AG08395 (cell line): ENCODE data around the gene SCART1.
"Not testable (repeated sequence)": the region's sequence is repeated elsewhere in the genome, so short reads cannot be mapped to it uniquely, and the experiment has no call there.

Source experiments
- DNase-seq: peaks from one replicate; pipeline ENCODE4 v3.0.0; 2012; ENCODE audit warnings: mixed read lengths, low spot score

The SCART1 gene

DNA sequence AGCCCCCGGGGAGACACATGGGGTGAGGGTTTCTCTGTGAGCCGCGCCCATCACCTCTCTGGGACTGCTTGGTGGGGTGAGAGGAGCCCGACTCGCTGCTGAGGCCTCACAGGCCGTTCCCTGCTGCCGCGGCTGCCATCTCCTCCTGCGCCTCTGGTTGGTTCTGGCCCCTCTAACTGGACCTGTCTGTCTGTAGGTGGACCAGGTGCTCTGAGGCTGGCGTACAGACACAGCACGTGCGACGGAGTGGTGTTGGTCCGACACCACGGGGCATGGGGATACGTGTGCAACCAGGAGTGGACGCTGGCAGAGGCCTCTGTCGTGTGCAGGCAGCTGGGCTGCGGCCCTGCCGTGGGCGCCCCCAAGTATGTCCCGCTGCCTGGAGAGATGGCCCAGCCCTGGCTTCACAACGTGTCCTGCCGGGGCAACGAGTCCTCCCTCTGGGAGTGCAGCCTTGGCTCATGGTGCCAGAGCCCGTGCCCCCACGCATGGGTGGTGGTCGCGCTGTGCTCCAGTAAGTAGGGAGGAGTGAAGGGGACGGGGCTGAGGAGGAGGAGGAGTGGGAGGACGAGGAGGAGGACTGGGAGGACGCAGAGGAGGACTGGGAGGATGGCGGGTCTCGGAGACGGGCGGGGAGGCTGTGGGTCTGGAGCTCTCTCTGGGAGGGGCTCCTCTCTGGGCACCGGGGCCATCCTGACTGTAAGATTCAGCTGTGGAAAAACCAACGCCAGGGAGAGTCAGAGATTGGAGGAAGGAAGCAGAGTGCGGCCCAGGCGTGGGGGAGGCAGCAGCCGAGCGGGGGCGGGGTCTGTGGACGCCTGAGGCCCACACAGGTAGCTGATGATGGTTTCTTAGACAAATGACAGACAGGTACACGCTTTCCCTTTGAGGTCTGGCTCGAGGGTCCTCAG is 2.6 kb downstream of the SCART1 start:
- DNase-seq = no peak

DNA sequence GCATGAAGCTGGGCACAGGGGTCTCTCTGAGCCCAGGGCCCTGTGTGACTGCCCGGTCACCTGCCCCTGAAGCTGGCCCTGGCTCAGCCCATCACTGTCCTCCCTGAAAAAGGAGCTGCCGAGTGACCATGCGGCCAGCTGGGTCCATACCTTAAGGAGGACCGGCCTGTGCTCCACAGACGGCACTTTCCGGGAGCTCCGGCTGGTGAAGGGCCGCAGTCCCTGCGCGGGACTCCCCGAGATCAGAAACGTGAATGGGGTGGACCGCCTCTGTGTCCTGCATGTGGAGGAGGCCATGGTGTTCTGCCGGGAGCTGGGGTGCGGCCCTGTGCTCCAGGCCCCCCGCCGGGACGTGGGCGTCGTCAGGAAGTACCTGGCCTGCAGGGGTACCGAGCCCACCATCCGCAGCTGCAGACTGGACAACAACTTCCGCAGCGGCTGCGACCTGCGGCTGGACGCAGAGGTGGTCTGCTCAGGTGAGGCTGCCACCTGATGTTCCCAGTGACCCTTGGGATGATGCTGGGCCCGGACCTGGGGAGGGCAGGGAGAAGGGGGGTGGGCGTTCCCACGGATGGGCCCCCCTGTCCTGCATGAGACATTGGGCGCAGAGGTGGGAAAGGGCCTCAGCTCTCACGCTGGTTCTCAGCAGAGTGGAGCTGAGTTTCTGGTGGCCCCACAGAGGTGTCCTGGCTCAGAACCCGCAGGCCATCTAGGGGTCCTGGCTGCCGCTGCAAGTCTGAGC is 3.5 kb downstream of the SCART1 start:
- DNase-seq = no peak

DNA sequence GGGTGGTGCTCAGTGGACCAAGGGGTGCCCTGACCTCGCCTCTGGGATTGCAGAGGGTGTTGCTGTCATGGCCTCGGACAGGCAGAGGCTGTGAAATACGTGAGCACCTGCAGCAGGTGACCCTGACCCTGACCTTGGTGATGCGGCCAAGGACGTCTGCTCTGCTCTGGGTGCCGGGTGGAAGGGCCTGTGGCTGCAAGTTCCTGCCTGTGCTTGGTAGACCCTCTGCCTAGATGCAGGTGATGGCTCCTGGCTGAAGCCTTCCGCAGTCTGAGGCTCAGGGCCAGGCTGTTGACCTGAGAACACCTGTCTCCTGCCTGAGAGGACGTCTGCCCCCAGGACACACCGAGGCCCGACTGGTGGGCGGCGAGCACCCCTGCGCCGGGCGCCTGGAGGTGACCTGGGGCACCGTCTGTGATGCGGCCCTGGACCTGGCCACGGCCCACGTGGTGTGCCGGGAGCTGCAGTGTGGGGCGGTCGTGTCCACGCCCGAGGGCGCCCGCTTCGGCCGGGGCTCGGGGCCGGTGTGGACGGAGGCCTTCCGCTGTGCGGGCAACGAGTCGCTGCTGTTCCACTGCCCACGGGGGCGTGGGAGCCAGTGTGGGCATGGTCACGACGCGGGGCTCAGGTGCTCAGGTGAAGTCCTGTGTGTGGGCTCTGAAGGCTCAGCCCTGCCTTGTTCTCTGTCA is 4.4 kb downstream of the SCART1 start:
- DNase-seq = no peak

- DNase-seq = peak; percentile 18
Measured at GRCh38 chr10:133458710-133459453, 5.1 kb downstream of the SCART1 start.

GRCh38 chr10:133459454-133460207 is 5.9 kb downstream of the SCART1 start:
- no peak for DNase-seq

DNA sequence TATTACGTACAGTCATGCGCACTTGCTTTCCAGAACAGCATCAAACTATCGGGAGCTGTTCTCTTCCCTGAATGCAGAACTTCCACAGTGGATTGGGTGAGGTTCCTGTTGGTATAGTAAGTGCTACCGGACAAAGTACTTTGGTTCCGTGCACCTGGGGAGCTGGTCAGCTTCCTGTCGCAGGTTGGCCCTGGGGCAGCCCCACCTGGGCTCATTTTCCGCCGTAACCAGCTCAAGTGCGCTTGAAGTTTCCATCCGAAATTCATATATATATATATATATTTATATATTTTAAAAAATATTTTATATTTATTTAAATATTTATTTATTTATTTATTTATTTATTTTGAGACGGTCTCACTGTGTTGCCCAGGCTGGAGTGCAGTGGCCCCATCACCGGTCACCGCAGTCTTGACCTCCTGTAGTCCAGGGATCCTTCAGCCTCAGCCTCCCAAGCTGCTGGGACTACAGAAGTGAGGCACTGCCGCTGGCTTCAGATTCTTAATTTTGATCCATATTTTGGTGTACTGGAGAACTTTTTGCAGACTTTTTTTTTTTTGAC is 6.5 kb downstream of the SCART1 start:
- no peak for DNase-seq

- no peak for DNase-seq
Measured at GRCh38 chr10:133461027-133461426, 7.3 kb downstream of the SCART1 start.

GRCh38 chr10:133461841-133462240 is 8.1 kb downstream of the SCART1 start:
- no peak for DNase-seq

- DNase-seq = no peak
Measured at GRCh38 chr10:133462512-133463305, 9.0 kb downstream of the SCART1 start.

GRCh38 chr10:133464582-133465031 is 10.9 kb downstream of the SCART1 start:
- no peak for DNase-seq

DNA sequence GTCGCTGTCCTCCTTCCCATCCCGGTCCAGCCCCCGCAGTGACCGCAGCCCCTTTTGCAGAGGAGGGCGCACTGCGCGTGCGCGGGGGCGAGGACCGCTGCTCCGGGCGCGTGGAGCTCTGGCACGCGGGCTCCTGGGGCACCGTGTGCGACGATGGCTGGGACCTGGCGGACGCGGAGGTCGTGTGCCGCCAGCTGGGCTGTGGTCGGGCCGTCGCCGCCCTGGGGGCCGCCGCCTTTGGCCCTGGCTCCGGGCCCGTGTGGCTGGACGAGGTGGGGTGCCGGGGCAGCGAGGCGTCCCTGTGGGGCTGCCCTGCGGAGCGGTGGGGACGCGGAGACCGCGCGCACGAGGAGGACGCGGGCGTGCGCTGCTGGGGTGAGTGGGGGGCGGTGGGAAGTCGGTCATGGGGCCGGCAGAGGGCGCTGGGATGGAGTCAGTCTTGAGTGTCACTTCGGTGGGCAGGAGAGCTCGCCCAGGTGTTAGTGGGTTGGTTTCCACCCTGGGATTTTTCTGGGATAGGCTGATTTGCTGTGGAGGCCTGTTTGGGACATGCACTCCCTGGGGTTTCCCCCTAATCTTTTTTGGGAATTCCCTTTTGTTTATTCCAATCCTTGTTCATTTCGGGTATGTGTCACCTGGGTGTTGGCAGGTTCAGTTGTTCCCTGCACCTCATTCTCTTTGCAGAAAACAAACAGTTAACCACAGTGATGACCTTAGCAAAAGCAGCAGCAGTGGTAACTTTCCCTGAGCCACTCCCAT is 11.6 kb downstream of the SCART1 start:
- DNase-seq = no peak

DNA sequence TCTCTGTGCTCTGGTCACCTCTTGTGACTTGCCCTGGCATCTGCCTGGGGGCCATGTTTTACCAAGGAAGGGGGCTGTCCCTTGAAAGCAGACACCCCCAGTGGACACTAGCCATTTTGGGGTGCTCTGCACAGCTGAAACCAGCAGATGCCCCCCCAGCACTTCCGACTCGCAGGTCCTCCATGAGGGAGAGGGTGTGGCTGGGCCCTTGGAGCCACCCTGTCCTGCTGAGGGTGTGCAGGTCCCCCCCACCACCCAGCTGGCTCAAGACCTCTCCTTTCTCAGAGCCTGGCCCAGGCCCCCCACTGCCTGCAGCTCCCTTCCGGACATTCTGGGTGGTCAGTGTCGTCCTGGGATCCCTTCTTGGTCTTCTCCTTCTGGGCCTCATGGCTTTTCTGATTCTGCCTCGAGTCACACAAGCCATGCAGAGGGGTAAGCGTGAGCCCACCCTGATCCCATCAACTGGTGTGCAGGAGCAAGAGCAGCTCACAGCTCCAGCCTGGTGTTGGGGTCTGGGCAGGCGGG is 12.3 kb downstream of the SCART1 start:
- no peak for DNase-seq

- DNase-seq = no peak
Measured at GRCh38 chr10:133466683-133467275, 13.0 kb downstream of the SCART1 start.

GRCh38 chr10:133467286-133467911 is 13.7 kb downstream of the SCART1 start:
- no peak for DNase-seq

DNA sequence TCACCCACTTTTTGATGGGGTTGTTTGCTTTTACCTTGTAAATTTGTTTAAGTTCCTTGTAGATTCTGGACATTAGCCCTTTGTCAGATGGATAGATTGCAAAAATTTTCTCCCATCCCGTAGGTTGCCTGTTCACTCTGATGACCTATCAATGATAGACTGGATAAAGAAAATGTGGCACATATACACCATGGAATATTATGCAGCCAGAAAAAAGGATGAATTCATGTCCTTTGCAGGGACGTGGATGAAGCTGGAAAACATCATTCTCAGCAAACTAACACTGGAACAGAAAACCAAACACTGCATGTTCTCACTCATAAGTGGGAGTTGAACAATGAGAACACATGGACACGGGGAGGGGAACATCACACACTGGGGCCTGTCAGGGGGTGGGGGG is 15.5 kb downstream of the SCART1 start:
- DNase-seq = not testable (repeated sequence)

GRCh38 chr10:133471300-133472109 is 17.8 kb downstream of the SCART1 start:
- DNase-seq = no peak

DNA sequence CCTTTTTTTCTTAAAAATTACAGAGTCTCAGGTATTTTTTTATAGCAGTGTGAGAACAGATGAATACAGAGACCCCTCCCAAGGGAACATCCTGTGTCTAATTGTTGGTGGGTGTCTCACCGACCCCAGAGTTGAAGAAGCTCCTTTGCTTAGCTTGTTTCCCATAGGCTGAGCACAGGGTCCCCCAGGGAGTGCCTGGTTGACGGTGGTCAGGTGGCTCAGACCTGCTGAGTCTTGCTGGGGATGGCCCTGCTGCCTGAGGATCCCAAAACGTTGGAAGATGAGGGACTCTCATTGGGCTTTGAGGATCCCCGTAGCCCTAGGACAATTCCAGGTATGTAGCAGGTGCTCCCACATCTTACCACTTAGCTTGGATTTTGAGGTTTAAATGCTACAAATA is 19.5 kb downstream of the SCART1 start:
- no peak for DNase-seq
